ENCODE data around the gene DNAH3. TPM values are rescaled to one million over a fixed set of nuclear protein-coding genes. Genes with fewer than 3 reads are reported as not detected.

DNAH3 gene
- total RNA-seq, 5 donors from 2014 or later (not counting 1 experiment from before 2014, with no cell fraction given): not detected

Other genes with a start within 250 kb of the DNAH3 start
- 10 to 100 TPM; 11.0 to 15.2 (median 12.7) TPM for gene LDAF1, start 7.8 kb upstream of the DNAH3 start, total RNA-seq
- not detected for gene ZP2, start 60.7 kb upstream of the DNAH3 start, total RNA-seq
- under 1 TPM in 2 of 5 donors, not detected in 3; 0.06 to 0.09 TPM for gene ANKS4B, start 82.9 kb upstream of the DNAH3 start, total RNA-seq
- gene CRYM, start 127.4 kb upstream of the DNAH3 start, total RNA-seq: under 1 TPM in 2 of 5 donors, not detected in 3; 0.19 to 0.23 TPM